Right lung (tissue), 5 donors: Measurements from ENCODE around the gene TSPAN9. TPM values are rescaled to one million over a fixed set of nuclear protein-coding genes. Genes with fewer than 3 reads are reported as not detected.

Experiments used
- DNase-seq, 2 donors: peaks; one replicate each; pipeline ENCODE4 v3.0.0-alpha.2; 2013
- polyA plus RNA-seq, 5 donors: library from polyadenylated mRNA; unstranded; fragments of 120-200 nt; gene quantifications; one replicate each; pipeline versions ENCODE4 v1.2.1 to v1.2.3, GENCODE V29; 2013; ENCODE audit warnings: inconsistent platforms in 1 of 5, low replicate concordance in 1 of 5; ENCODE audit not compliant: insufficient read length in 5 of 5, insufficient read depth in 1 of 5

TSPAN9 gene
- polyA plus RNA-seq, 5 donors, result 81.2 to 102 (median 91.2) TPM

DNA sequence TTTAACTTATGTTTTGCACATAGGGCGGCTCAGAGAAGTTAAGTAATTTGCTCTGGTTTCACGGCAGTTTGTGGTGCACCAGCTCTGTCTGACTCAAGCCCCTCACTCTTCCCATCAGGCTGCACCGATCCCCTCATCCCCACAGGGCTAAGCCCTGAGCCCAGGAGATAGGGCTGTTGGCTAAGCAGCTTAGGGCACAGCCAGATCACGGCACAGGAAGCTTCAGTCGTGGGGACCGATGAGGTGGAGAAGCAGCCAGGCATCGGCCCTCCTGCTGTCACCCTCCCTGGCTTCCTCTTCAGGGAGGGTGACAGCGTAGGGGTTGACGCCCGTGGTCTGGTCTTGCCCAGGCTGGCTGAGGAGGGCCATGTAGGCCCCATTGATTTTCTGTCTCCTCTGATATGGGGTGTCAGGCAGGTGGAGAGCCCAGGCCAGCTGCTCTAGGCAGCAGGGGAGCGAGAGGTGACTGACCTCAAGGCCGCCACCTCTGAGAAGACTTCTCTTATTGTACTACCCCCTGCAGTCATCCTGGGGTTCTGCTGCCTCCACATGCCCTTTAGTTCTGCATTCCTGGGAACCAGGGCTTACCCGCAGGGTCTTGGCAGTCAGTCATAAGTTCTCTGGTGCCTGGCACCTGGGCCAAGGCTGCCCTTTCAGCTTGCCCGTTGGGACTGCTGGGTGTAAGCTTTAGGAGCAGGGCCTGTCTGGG, 166.4 kb downstream of the TSPAN9 start:
- no peak for DNase-seq

DNA sequence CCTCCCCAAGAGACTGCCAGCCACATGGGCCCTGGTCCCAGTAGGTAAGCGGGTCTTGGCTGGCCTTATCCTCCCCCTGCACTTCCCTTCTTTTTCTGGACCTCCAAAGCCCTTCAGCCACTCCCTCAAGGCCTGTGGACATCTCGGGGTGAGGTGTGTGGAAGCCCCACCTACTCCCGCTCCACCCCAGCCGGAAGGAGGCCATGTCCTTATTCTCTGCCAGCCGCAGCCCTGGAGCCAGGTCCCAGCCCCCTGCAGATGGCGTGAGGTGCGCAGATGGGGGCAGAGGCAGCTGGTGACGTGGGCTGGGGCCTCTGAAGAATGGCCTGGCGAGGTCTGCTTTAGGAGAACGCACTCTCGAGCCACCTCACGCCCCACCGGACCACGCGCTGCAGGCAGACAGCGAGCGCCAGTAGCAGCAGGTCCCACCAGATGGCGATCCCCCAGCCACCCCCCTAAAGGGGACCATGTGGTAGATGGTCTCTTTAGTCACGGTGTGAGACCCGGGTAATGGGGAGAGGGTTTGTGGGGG, 167.1 kb downstream of the TSPAN9 start:
- no peak for DNase-seq

- DNase-seq, result no peak
Measured at GRCh38 chr12:3246253-3246652, 169.1 kb downstream of the TSPAN9 start.

DNA sequence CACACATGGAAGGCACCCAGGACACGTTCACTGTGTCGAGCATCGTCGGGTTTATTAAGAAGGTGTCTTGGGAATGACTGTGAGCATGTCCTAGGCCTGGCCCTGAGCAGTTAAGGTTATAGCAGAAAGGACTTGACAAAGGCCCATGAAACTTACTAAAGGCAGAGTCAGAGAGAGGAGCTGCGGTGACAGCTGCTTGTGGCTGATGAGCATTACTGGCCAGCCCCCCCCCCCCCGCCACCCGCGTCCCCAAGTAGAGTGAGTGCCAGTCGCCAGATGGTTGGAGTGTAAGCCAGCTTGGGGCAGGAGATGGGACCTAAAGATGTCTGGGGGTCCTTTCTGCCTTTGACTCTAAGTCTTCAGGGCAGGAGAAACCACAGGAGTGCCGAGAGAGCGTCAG, 169.9 kb downstream of the TSPAN9 start:
- DNase-seq, result no peak

- no peak for DNase-seq
Measured at GRCh38 chr12:3247629-3248161, 170.5 kb downstream of the TSPAN9 start.

DNA sequence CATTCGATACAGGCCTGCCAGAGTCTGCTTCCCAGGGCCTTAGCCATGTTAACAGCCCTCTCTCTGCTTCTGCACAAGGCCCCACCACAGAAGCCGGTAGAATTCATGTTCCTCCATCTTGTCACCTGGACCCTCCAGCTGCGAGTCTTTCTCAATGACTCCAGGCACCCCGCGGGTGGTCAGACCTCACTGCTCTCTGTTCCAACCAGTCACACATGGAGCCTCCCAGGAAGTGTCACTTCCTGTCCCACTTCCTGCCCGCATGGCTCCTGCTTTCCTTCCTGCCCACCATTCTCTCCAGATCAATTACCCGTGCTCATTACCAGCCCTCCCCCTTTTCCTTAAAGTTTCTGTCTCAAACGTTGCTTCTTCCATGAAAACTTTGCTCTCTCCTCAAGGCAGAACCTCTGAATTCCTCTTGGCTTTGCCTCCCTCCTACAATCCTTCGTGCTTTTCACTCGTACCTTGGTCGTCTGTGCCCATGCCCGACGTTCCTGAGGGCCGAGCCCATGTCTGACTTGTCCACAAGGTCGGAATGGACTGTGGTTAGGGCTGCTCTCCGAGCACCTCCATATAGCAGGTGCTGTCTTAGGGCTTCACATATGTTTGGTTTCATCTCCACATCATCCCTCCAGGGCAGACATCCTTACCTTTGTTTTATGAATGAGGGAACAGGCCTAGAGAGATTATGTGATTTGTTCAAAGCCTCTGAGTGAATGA, 172.1 kb downstream of the TSPAN9 start:
- no peak for DNase-seq

DNA sequence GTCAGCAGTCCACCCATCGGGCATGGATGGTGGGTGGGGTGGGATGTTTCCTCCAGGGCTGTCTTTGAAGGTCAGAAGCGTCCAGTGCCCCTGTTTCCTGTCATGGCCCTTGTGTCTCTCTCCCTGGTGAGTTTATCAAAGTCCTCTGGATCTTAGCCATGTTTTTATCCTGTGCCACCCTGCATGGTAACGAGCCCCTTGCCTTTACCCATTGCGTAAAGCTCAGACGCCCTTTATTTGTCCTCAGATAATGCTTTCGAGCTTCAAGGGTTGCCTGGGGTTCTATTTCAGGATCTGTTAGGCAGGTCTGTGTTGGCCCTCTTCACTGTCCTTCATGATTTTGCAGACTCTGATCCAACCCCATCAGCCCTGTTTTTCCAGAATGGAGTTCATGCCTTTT, 172.9 kb downstream of the TSPAN9 start:
- no peak for DNase-seq

DNA sequence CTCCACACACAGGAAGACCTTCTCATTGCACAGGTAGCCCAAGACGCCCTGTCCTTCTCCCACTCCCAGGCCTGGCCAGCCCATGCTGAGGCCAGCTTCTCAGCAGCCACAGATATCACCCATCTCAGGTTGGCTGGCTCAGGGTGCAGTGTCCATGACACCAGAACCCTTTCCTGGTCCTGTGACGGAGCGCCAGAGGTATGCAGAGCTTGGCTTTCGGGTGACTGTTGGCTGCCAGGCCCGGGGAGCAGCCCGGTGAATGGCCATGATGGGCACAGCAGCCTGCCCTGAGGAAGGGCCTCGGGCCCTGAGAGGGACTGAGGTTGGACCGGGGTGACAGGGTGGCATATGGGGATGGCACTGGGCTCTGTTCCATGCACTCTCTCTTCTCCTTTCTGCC, 173.4 kb downstream of the TSPAN9 start:
- no peak for DNase-seq

GRCh38 chr12:3251067-3251466, 173.9 kb downstream of the TSPAN9 start:
- no peak for DNase-seq

GRCh38 chr12:3251691-3252090, 174.5 kb downstream of the TSPAN9 start:
- peak; percentile 69 to 76 for DNase-seq

- peak; percentile 96 to 97 for DNase-seq
Measured at GRCh38 chr12:3252450-3252891, 175.3 kb downstream of the TSPAN9 start.

DNA sequence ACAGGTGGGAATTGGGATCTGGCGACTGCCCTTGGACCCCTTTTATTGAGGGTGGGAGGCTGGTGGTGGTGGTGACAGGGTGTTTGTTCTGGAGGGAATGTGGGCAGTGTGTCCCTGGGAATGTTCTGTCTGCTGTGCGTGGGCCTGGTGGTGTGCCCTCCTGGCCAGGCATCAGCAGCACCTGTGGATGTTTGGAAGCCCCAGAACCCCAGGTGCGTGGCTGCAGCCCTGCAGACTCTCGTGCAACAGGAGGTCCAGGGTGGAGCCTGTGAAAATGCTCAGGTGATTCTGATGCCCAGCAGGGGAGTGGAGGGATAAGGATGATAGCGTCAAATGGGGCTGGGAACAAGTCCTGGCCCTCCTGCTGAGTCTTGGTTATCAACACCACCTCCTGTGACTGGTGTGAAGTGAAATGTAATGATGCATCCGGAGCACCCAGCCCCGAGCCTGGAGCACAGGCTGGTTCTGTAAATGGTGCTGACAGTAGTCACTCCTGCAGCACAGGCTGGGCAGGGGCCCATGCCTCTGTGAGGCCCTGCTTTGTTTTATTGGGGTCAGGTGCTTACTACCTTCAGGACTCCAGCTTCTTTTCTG, 176.6 kb downstream of the TSPAN9 start:
- no peak for DNase-seq

DNA sequence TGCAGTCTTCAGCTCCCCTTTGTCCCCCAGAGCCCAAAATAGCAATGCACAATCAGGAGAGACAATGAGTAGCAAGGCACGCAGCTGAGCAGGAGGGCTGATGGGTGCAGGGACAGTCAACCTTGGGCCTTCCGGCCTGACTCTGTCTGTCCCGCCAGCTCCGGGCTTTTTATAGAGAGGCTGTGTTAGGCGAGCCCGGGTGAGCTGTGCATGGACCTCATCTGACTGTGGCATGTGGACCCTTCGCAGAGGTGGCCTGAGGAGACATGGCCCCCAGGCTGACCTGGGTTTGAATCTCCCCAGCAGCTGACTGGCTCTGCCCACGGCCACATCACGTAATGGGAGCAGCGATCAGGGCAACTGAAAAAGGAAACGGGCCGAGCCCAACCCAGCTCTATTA, 177.9 kb downstream of the TSPAN9 start:
- DNase-seq, result no peak

GRCh38 chr12:3256103-3256631, 179.0 kb downstream of the TSPAN9 start:
- DNase-seq, result no peak

- DNase-seq, result no peak
Measured at GRCh38 chr12:3257411-3257810, 180.2 kb downstream of the TSPAN9 start.

DNA sequence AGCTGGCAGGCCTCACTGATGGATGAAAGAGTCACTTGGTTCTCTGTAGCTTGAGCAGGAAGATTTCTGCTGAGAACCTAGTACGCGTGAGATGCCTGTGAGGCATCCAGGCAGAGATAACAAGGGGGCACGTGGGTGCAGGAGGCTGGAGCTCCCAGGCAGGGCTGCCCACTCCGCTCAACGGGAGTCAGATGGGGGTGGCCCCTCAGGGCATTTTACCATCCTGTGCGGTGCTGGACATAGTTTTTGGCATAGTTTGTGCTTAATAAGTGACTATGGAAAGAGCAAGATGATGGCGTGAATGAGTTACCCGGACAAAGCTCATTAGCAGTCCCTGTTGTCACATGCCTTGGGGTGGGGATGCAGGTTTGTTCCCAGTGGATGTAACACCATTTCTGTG, 182.8 kb downstream of the TSPAN9 start:
- no peak for DNase-seq

DNA sequence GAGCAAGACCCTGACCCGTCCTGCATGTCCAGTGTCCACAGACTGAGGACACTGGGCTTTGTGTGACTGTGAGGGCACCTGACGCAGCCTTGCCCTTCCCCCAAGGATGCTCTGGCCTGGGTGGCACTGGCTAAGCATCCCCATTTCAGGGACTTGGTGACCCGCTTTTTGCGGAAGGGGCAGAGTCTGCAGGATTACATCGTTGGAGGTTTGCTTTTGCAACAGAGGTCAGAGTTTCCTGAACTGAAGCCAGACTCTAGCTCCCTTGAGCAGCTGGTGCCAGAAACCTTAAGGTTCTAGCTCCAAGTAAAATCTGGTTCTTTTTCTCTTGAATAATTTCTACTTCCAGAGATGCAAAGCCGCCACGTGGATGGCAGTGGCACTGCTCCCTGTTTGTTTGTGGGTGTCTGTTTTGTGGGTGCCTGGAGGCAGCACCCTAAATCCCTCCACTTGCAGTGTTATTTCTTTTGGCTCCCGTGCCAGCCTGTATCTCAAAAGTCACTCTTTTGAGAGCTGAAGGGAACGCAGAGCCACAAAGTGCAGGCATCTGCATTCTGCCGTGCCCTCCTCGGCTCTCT, 184.7 kb downstream of the TSPAN9 start:
- DNase-seq, result peak; percentile 25 to 44

DNA sequence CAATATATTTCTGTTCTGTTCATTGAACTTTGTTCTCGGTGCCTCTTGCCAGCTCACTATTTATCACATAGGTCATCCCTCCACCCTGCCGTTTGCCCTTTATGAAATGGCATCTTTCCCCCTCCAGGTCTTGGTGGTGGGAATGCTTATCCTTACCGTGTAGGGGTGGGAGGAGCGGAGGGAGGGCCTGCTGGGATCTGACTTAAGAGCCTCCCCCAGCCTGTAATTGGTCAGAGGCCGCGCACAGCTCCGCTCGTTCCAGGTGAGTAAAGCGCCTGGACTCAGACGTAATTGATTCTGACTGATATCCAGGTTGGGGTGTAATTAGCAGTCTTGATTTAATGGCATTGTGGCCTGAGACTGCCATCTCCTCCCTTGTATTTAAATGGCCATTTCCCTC, 185.3 kb downstream of the TSPAN9 start:
- DNase-seq, result no peak

DNA sequence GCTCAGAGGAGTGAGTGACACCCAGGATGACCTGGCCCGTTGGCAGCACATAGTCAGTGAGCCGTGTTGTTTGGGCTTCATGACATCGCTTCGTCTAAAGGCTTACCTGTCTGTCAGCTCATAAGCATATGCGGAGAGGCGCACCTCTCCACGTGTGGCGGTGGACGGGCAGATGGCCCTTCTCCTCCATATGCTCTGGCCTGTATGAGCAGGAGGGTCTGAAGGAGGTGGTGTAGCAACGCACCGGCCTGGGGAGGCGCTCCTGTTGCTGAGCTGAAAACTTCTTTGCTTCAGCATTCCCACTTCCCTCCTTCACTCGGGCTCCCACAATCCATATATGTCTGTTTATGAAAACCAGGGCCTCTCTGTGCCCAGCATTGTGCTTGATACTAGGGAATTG, 186.1 kb downstream of the TSPAN9 start:
- no peak for DNase-seq

- peak in 1 of 2 donors; percentile 50 for DNase-seq
Measured at GRCh38 chr12:3263939-3264922, 187.1 kb downstream of the TSPAN9 start.

DNA sequence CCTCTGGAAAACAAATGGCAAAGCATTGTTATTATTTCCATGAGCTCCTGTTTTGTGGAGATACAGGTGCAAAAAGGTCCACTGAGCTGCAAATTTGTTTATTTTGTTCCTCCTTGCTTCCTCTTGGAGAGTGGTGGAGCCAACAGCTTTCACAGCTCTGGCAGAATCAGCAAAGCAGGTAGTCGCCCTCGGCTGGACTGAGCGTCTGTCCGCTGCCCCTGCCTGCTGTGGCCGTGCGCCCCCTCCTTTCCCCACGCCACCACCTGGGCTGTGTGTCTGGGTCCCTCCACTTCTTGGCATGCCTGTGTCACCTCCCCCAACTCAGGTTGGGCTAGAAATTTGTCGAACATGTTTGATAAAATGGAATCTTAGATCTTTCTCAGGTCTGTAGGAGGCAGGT, 188.2 kb downstream of the TSPAN9 start:
- DNase-seq, result no peak
